IMR-90 (cell line): ENCODE measurements around the gene FGR. TPM values are rescaled to one million over a fixed set of nuclear protein-coding genes. Genes with fewer than 3 reads are reported as not detected.

Experiments
- ATAC-seq: fragments of 200-7000 bp; cut with Tn5 transposase; 2 replicates; pipeline ENCODE4 v1.9.1; 2020; ENCODE audit warnings: low read depth, mild to moderate bottlenecking, moderate library complexity
- BruUV-seq: library from RNA; stranded (reverse); fragments of 400-500 nt; replicated peaks from 2 replicates; lab custom pipeline; 2021; lab: Mats Ljungman, UMichigan
- CTCF ChIA-PET: fragments of 300-600 bp; formaldehyde crosslinking; extraction: SDS; loops from one replicate; lab custom pipeline; 2021; ENCODE audit warnings: antibody characterized with exemption; lab: Yijun Ruan, JAX
- POLR2A ChIA-PET: fragments of 300-600 bp; sonication (Branson Sonifier 250); formaldehyde crosslinking; loops from one replicate; lab custom pipeline; 2022; ENCODE audit warnings: antibody characterized with exemption; ENCODE audit not compliant: unreplicated experiment; lab: Charles Lee
- DNase-seq: peaks from one replicate; pipeline ENCODE4 v3.0.0; 2013
- H2AFZ ChIP-seq: replicated peaks from 2 replicates; pipeline ENCODE3; 2013; ENCODE audit warnings: low read length, mild to moderate bottlenecking; ENCODE audit not compliant: poor library complexity
- H2AK5ac ChIP-seq: 2 replicates; pipeline ENCODE4 v1.6.1; 2013; ENCODE audit warnings: low read depth, low read length, inconsistent platforms
- H2AK9ac ChIP-seq: replicated peaks from 2 replicates; pipeline ENCODE3; 2013; ENCODE audit warnings: mild to moderate bottlenecking, low read depth, low read length, moderate library complexity; ENCODE audit not compliant: poor library complexity
- H2BK120ac ChIP-seq: 2 replicates; pipeline ENCODE4 v1.6.1; 2013; ENCODE audit warnings: low read depth, low read length, inconsistent platforms
- H2BK15ac ChIP-seq: 3 replicates; pipeline ENCODE4 v1.6.1; 2013; ENCODE audit warnings: low read depth, low read length, inconsistent platforms
- H2BK20ac ChIP-seq: 2 replicates; pipeline ENCODE4 v1.6.1; 2013; ENCODE audit warnings: low read depth, mild to moderate bottlenecking, inconsistent platforms, low read length, moderate library complexity
- H2BK5ac ChIP-seq: 2 replicates; pipeline ENCODE4 v1.6.1; 2013; ENCODE audit warnings: mild to moderate bottlenecking, low read depth, low read length, inconsistent platforms; ENCODE audit not compliant: poor library complexity, severe bottlenecking
- H3K14ac ChIP-seq: replicated peaks from 2 replicates; pipeline ENCODE4 v1.6.1; 2013; ENCODE audit warnings: low read depth, low read length, inconsistent platforms
- H3K18ac ChIP-seq: 2 replicates; pipeline ENCODE4 v1.6.1; 2013; ENCODE audit warnings: low read depth, low read length, control low read depth
- H3K23ac ChIP-seq: 2 replicates; pipeline ENCODE4 v1.6.1; 2013; ENCODE audit warnings: low read depth, low read length, inconsistent platforms
- H3K27ac ChIP-seq: 2 replicates; pipeline ENCODE4 v1.5.1; 2013; ENCODE audit warnings: mild to moderate bottlenecking, control low read depth, low read length; ENCODE audit not compliant: insufficient read depth
- H3K27me3 ChIP-seq: 2 replicates; pipeline ENCODE4 v1.6.1; 2013; ENCODE audit warnings: low read length; ENCODE audit not compliant: control insufficient read depth, insufficient read depth
- H3K36me3 ChIP-seq: 2 replicates; pipeline ENCODE4 v1.6.1; 2013; ENCODE audit warnings: low read length, mixed read lengths; ENCODE audit not compliant: control insufficient read depth, insufficient read depth
- H3K4ac ChIP-seq: 2 replicates; pipeline ENCODE4 v1.6.1; 2013; ENCODE audit warnings: low read depth, low read length, inconsistent platforms
- H3K4me1 ChIP-seq: 2 replicates; pipeline ENCODE4 v1.6.1; 2013; ENCODE audit warnings: low read length, mixed read lengths; ENCODE audit not compliant: control insufficient read depth, insufficient read depth
- H3K4me2 ChIP-seq: 2 replicates; pipeline ENCODE4 v1.6.1; 2013; ENCODE audit warnings: low read depth, mild to moderate bottlenecking, control low read depth, low read length, moderate library complexity
- H3K4me3 ChIP-seq: 2 replicates; pipeline ENCODE4 v1.5.1; 2013; ENCODE audit warnings: low read depth, mild to moderate bottlenecking, control low read depth, low read length, moderate library complexity; ENCODE audit not compliant: insufficient read depth
- H3K56ac ChIP-seq: 2 replicates; pipeline ENCODE4 v1.6.1; 2013; ENCODE audit warnings: low read length, inconsistent platforms; ENCODE audit not compliant: insufficient read depth; ENCODE audit errors: extremely low read depth
- H3K79me1 ChIP-seq, 2 experiments: 2 replicates each; pipeline ENCODE4 v1.6.1; 2013; ENCODE audit warnings: low read length in 2 of 2, inconsistent platforms in 1 of 2, low read depth in 1 of 2
- H3K9ac ChIP-seq: 2 replicates; pipeline ENCODE4 v1.6.1; 2013; ENCODE audit warnings: low read depth, low read length, control low read depth
- H3K9me1 ChIP-seq: 2 replicates; pipeline ENCODE4 v1.6.1; 2013; ENCODE audit warnings: low read length, inconsistent platforms; ENCODE audit not compliant: insufficient read depth
- H3K9me3 ChIP-seq: 2 replicates; pipeline ENCODE4 v1.6.1; 2013; ENCODE audit warnings: low read length; ENCODE audit not compliant: control insufficient read depth, insufficient read depth
- H4K20me1 ChIP-seq: 2 replicates; pipeline ENCODE4 v1.6.1; 2013; ENCODE audit warnings: low read length, inconsistent platforms; ENCODE audit not compliant: insufficient read depth
- H4K5ac ChIP-seq: 2 replicates; pipeline ENCODE4 v1.6.1; 2013; ENCODE audit warnings: mild to moderate bottlenecking, low read depth, low read length, control low read depth
- H4K8ac ChIP-seq, 2 experiments: 2 replicates each; pipeline ENCODE4 v1.6.1; 2013; ENCODE audit warnings: low read depth in 2 of 2, low read length in 2 of 2, control low read depth in 1 of 2, inconsistent platforms in 1 of 2
- H4K91ac ChIP-seq: 2 replicates; pipeline ENCODE4 v1.6.1; 2013; ENCODE audit warnings: low read depth, low read length, inconsistent platforms; ENCODE audit not compliant: insufficient read depth
- MAFK ChIP-seq: IDR thresholded peaks from 2 replicates; pipeline ENCODE4 v1.6.1; 2012; ENCODE audit warnings: low read depth, low read length, improper control_type of control experiment
- RAD21 ChIP-seq: IDR thresholded peaks from 2 replicates; pipeline ENCODE4 v1.6.1; 2012; ENCODE audit warnings: low read length, improper control_type of control experiment
- whole genome bisulfite sequencing, 2 experiments: methylation state at CpG; one replicate each; pipeline versions ENCODE4 v1.1.5 to v1.1.7; 2013; ENCODE audit warnings: missing lambda C conversion rate in 2 of 2; ENCODE audit not compliant: insufficient read length in 1 of 2; ENCODE audit errors: extremely low coverage in 2 of 2; 5-methylcytosine and 5-hydroxymethylcytosine counted together
- dilution Hi-C: fragments of 300-500 bp; cut with HindIII; formaldehyde crosslinking; loops from one replicate; pipeline ENCODE4 v1.14.3; 2018; ENCODE audit warnings: low sequenced_read_pairs; ENCODE audit not compliant: unreplicated experiment
- in situ Hi-C: fragments of 300-500 bp; cut with MboI; formaldehyde crosslinking; loops from 3 replicates; pipeline ENCODE4 v1.14.3; 2019; ENCODE audit warnings: low sequenced_read_pairs, inconsistent platforms, mixed read lengths
- intact Hi-C: fragments of 100-400 bp; cut with micrococcal nuclease; formaldehyde crosslinking; loops from 2 replicates; pipeline ENCODE4 v1.10.0; 2022
- polyA plus RNA-seq, 3 experiments: library from polyadenylated mRNA; depleted of rRNA; stranded (reverse); fragments of >200 nt; gene quantifications; 2 replicates each; pipeline ENCODE4 v1.2.3, GENCODE V29; 2012; ENCODE audit warnings: low replicate concordance in 1 of 3
- total RNA-seq: library from RNA; depleted of rRNA; stranded (reverse); fragments of >200 nt; gene quantifications from 2 replicates; pipeline ENCODE4 v1.2.3, GENCODE V29; 2012

The FGR gene
- total and polyA plus RNA-seq, 2 of the 4 experiments (the other 2 are of a cell fraction) = not detected

- Histone ChIP-seq H3K9me1 (peaks cover 41% of the 10 kb centered on the region), H3K4me1 (peaks cover 72% of the 10 kb centered on the region), H3K14ac (no peak overlapping the region), H2BK20ac (no peak overlapping the region), H4K91ac (no peak overlapping the region), H3K4me3 (no peak overlapping the region), H3K18ac (no peak overlapping the region), H3K9me3 (no peaks in the 10 kb centered on the region), H4K5ac (no peak overlapping the region), H2AK5ac (no peak overlapping the region), H3K79me1 (peaks cover 41 to 99% of the 10 kb centered on the region in 2 experiments), H2BK15ac (no peak overlapping the region), H4K20me1 (peaks cover 92% of the 10 kb centered on the region), H2AFZ (no peak overlapping the region), H3K27me3 (no peaks in the 10 kb centered on the region), H3K4me2 (no peak overlapping the region), H3K4ac (no peak overlapping the region), H2BK120ac (no peak overlapping the region), H3K36me3 (peaks cover 3% of the 10 kb centered on the region; the same call in 1 of the 2 replicates), H3K9ac (no peak overlapping the region), H4K8ac (no peak overlapping the region), H3K56ac (no peak overlapping the region), H2BK5ac (no peak overlapping the region), H2AK9ac (no peak overlapping the region), H3K27ac (no peak overlapping the region), H3K23ac (no peak overlapping the region)
- intact Hi-C loops = no loop called here
- no TSS peak for BruUV-seq
- TF ChIP-seq MAFK = no peak
- TF ChIP-seq RAD21 = no peak
- no peak for DNase-seq
- dilution Hi-C loops = no loop called here
- POLR2A ChIA-PET = no interaction called here
- WGBS, 2 experiments = 70% methylated on average over 3 of the region's 17 CpGs; no CpG with 5 or more reads in 1 of the 2 experiments
- CTCF ChIA-PET = interaction anchor here (0.7 to 0.9 kb wide), 2 partner anchors 18 to 34 kb away, joined by 3 read pairs; no protein-coding TSS in a partner anchor
- no peak for ATAC-seq
- in situ Hi-C loops = no loop called here
Measured at GRCh38 chr1:27592931-27593677, 41.9 kb downstream of the FGR start.
